MG63 (cell line): ENCODE measurements around the gene PTPN23. TPM values are rescaled to one million over a fixed set of nuclear protein-coding genes. Genes with fewer than 3 reads are reported as not detected.
A peak's percentile ranks its signal among the peaks of the same experiment; 100 is the strongest.

Source experiments
- DNase-seq: peaks from one replicate; pipeline ENCODE4 v3.0.0-alpha.2; 2020
- H3K27me3 ChIP-seq: fragments of 250-450 bp; sonication (Bioruptor Pico); 2 replicates; pipeline ENCODE4 v1.5.1; 2020; ENCODE audit warnings: mild to moderate bottlenecking, moderate library complexity
- H3K36me3 ChIP-seq: fragments of 250-450 bp; sonication (Bioruptor Pico); 2 replicates; pipeline ENCODE4 v1.5.1; 2020; ENCODE audit warnings: mild to moderate bottlenecking, moderate library complexity
- H3K4me3 ChIP-seq: fragments of 250-450 bp; sonication (Bioruptor Pico); 2 replicates; pipeline ENCODE4 v1.5.1; 2020; ENCODE audit warnings: mild to moderate bottlenecking, moderate library complexity
- H3K9me3 ChIP-seq: fragments of 250-450 bp; sonication (Bioruptor Pico); 2 replicates; pipeline ENCODE4 v1.5.1; 2020; ENCODE audit warnings: mild to moderate bottlenecking, moderate library complexity
- total RNA-seq: library from RNA; depleted of rRNA; stranded (reverse); fragments of >200 nt; shearing (Covaris generic); gene quantifications from 2 replicates; pipeline ENCODE4 v1.2.3, GENCODE V29; 2014; ENCODE audit warnings: low replicate concordance

The PTPN23 gene
- total RNA-seq, 1 experiment from 2014 or later = 5.4 TPM

- H3K27me3 ChIP-seq = no peaks in the 10 kb centered on the region
- no peaks in the 10 kb centered on the region; the same call in 1 of the 2 replicates for H3K36me3 ChIP-seq
- no peak for DNase-seq
- H3K4me3 ChIP-seq = no peak overlapping the region
- H3K9me3 ChIP-seq = no peaks in the 10 kb centered on the region
Measured at GRCh38 chr3:47394140-47394870, 13.5 kb downstream of the PTPN23 start.

DNA sequence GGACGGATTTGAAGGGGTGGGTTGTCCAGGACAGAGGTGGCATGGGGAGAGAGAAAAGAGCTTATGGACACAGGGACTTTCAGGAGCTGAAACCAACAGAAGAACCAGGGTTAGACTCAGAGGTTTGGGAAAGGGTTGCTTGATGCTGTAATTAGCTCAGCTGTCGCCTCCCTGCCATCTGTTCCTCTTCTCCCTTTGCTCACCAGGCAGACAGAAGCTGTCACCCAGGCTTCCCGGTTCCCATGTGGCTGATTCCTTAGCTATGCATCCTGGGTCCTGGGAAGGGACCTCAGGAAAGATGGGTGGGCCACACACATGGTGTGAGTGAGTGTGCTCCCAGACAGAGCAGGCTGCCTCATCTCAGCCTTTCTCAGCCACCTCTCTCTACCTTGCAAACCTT is 14.1 kb downstream of the PTPN23 start:
- H3K36me3 ChIP-seq = no peaks in the 10 kb centered on the region; the same call in 1 of the 2 replicates
- H3K27me3 ChIP-seq = no peaks in the 10 kb centered on the region
- H3K4me3 ChIP-seq = no peak overlapping the region
- H3K9me3 ChIP-seq = no peaks in the 10 kb centered on the region
- DNase-seq = no peak

GRCh38 chr3:47398228-47398627 is 17.4 kb downstream of the PTPN23 start:
- Histone ChIP-seq H3K27me3 (no peaks in the 10 kb centered on the region), H3K9me3 (no peaks in the 10 kb centered on the region), H3K36me3 (no peaks in the 10 kb centered on the region), H3K4me3 (no peak overlapping the region)
- no peak for DNase-seq

- no peak for DNase-seq
- Histone ChIP-seq H3K36me3 (no peaks in the 10 kb centered on the region), H3K27me3 (no peaks in the 10 kb centered on the region), H3K4me3 (no peak overlapping the region), H3K9me3 (no peaks in the 10 kb centered on the region)
Measured at GRCh38 chr3:47399016-47399415, 18.2 kb downstream of the PTPN23 start.

DNA sequence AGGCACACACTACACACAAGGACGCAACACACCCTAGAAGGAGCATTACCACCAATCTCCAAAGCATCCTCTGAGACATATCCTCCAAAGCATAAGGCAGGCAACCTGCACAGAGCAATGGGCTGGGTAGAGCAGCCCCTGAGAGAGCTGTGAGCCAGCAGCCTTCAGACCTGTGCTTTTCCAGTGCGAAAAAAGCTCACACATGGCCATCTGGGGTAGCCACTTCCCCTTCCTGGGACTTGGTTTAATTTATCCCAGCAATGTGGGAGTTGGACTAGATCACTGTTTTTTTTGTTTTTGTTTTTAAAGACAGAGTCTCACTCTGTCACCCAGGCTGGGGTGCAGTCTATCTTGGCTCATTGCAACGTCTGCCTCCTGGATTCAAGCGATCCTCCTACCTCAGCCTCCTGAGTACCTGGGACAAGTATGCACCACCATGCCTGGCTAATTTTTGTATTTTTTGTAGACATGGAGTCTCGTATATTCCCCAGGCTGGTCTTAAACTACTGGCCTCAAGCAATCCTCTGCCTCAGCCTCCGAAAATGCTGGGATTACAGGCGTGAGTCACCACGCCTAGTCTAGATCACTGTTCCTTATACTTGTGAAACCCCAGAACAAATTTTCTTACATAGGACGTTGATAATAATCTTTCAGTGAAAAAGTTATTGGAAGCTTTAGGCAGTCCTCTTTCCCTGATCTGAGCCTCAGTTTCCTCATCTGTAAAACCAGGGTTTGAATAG is 18.9 kb downstream of the PTPN23 start:
- no peaks in the 10 kb centered on the region for H3K36me3 ChIP-seq
- no peaks in the 10 kb centered on the region for H3K27me3 ChIP-seq
- no peaks in the 10 kb centered on the region for H3K9me3 ChIP-seq
- H3K4me3 ChIP-seq = no peak overlapping the region
- no peak for DNase-seq

DNA sequence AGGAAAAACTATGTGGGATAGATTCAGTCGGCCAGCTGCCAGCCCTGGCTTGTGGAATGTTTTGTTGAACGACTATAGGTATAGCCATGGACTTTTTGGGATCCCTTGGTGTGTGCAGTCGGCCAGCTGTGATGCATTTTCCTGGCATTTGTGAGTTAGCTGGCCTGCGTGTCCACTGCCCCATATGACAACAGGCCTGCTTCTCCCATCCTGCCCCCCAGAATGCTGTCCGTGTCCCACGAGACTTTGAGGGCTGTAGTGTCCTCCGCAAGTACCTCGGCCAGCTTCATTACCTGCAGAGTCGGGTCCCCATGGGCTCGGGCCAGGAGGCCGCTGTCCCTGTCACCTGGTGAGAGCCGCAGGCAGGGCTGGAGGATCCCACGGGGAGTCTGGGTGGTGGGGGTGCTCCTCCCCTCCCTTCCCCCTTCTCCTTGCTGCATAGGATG is 23.6 kb downstream of the PTPN23 start:
- no peaks in the 10 kb centered on the region for H3K27me3 ChIP-seq
- DNase-seq = no peak
- no peaks in the 10 kb centered on the region for H3K36me3 ChIP-seq
- H3K4me3 ChIP-seq = no peak overlapping the region
- no peaks in the 10 kb centered on the region for H3K9me3 ChIP-seq

DNA sequence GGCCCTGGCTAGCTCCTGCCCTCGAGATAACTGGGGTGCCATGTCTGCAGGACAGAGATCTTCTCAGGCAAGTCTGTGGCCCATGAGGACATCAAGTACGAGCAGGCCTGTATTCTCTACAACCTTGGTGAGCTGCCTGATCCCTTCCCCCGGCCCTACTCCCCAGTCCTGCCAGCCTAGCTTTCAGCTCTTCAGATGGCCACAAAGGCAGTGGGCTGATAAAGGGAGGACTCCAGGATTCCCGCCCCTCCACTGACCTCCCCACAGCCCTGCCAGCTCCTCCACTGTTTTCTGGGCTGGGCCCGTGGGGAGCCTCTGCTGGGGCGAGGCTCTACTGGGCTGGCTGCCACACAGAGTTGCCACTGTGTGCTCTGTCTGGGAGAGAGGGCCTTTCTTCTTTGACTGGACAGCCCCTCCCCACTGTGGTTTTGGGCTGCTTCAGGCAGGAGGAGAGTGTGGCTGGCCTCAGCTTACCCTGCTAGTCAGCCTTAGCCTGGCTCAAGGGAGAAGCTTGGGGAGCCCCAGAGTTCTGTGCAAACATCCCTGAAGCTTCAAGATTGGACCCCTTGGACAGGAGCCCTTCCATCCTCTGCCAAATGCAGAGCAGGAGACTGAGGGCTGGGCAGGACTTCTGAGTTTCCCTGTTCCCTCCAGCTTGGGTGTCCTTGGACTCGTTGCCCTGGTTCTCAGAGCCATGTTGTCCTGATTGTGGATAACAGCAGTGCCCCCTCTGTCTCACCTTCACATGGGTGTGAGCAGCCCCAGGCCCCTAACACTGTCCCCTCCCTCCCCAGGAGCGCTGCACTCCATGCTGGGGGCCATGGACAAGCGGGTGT is 24.4 kb downstream of the PTPN23 start:
- peak; percentile 30 for DNase-seq

GRCh38 chr3:47405820-47406761 is 25.3 kb downstream of the PTPN23 start:
- no peak for DNase-seq
- Histone ChIP-seq H3K9me3 (no peaks in the 10 kb centered on the region), H3K27me3 (no peaks in the 10 kb centered on the region), H3K36me3 (no peaks in the 10 kb centered on the region), H3K4me3 (no peak overlapping the region)

More for the DNA sequence above, 24.4 kb downstream of the PTPN23 start:
- Histone ChIP-seq H3K27me3 (no peaks in the 10 kb centered on the region), H3K36me3 (no peaks in the 10 kb centered on the region), H3K4me3 (no peak overlapping the region), H3K9me3 (no peaks in the 10 kb centered on the region)

DNA sequence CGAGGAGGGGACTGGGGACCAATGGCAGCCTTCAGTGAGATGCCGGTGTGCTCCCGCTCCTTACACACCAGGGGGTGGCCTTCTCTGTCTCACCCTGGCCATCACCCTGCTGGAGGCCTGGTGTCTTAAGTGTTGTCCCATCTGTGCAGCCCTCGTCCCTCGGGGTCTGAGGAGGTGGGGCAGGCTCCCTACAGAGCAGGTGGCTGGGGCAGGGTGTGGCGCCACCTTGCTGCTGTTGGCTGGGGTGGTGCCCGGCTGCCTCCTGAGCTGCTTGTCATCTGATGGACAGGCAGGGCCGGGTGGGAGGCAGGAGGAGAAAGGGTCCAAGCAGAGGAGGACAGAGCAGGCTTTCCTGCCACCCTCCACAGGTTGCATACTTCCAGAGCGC is 25.9 kb downstream of the PTPN23 start:
- no peaks in the 10 kb centered on the region for H3K36me3 ChIP-seq
- H3K9me3 ChIP-seq = no peaks in the 10 kb centered on the region
- no peak overlapping the region for H3K4me3 ChIP-seq
- no peak for DNase-seq
- no peaks in the 10 kb centered on the region for H3K27me3 ChIP-seq

DNA sequence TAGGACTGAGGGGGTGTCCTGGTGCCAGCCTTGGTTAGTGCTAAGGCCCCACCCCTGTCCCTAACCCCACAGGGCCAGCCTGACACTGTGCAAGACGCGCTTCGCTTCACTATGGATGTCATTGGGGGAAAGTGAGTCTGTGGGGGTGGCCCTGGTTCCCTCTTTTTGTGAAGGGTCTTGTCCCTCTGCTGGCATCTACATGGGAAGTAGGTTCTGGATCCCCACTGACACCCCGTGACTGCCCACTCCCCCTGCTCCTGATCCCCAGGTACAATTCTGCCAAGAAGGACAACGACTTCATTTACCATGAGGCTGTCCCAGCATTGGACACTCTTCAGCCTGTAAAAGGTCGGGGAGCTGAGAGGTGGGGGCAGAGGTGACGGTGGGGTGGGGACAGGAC is 26.4 kb downstream of the PTPN23 start:
- Histone ChIP-seq H3K27me3 (no peaks in the 10 kb centered on the region), H3K36me3 (no peaks in the 10 kb centered on the region), H3K4me3 (no peak overlapping the region), H3K9me3 (no peaks in the 10 kb centered on the region)
- DNase-seq = no peak

DNA sequence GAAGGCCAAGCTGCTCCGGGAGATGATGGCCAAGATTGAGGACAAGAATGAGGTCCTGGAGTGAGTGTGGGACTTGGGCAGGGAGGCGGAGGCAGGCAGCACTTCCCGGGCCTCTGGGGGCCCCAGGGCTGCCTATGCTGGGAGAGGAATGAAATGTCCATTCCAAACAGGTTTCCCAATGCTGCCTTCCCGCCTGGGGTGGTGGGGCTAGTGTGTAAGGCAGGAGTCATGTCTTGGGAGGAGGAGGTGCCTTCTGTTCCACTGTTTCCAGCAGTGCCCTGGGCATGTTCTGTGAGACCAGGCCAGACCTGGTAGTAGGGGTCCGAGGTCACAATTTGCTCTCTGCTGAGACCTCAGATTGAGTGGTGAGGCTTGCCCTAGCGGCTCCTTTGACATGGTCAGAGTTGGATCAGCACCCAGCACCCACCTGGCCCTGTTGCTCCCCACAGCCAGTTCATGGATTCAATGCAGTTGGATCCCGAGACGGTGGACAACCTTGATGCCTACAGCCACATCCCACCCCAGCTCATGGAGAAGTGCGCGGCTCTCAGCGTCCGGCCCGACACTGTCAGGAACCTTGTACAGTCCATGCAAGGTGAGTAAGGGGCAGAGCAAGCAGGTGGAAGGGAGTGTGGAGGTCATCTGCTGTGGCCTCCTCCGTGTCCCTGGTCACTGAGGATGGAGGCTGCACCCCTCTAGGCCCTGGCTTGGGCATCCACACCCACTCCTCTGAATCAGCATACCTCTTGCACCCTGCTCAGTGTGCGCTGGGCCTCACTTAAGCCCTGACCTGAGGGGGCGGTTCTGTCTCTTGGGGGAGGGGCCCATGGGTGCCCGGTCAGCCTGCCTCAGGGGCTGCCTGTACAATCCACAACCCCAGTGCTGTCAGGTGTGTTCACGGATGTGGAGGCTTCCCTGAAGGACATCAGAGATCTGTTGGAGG is 27.3 kb downstream of the PTPN23 start:
- DNase-seq = no peak
- Histone ChIP-seq H3K4me3 (no peak overlapping the region), H3K36me3 (no peaks in the 10 kb centered on the region), H3K27me3 (no peaks in the 10 kb centered on the region), H3K9me3 (no peaks in the 10 kb centered on the region)

GRCh38 chr3:47408839-47409229 is 28.0 kb downstream of the PTPN23 start:
- Histone ChIP-seq H3K4me3 (no peak overlapping the region), H3K27me3 (no peaks in the 10 kb centered on the region), H3K9me3 (no peaks in the 10 kb centered on the region), H3K36me3 (no peaks in the 10 kb centered on the region)
- no peak for DNase-seq

DNA sequence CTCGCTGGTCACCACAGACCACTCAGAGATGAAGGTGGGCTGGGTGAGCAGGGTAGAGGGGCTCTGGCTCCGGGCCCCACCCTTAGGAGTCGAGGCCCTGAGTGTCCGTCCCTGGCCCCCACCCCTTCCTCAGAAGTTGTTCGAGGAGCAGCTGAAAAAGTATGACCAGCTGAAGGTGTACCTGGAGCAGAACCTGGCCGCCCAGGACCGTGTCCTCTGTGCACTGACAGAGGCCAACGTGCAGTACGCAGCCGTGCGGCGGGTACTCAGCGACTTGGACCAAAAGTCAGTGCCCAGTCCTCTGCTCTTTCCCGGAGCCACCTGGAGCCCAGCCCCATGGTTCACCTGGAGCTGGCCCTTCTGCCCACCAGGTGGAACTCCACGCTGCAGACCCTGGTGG is 28.5 kb downstream of the PTPN23 start:
- H3K4me3 ChIP-seq = no peak overlapping the region
- peaks cover under 1% of the 10 kb centered on the region for H3K36me3 ChIP-seq
- no peak for DNase-seq
- H3K9me3 ChIP-seq = no peaks in the 10 kb centered on the region
- H3K27me3 ChIP-seq = no peaks in the 10 kb centered on the region

GRCh38 chr3:47409688-47410416 is 29.0 kb downstream of the PTPN23 start:
- Histone ChIP-seq H3K36me3 (peaks cover 4% of the 10 kb centered on the region), H3K9me3 (no peaks in the 10 kb centered on the region), H3K27me3 (no peaks in the 10 kb centered on the region), H3K4me3 (no peak overlapping the region)
- DNase-seq = no peak

- Histone ChIP-seq H3K27me3 (no peaks in the 10 kb centered on the region), H3K9me3 (no peaks in the 10 kb centered on the region), H3K4me3 (no peak overlapping the region), H3K36me3 (peaks cover 4% of the 10 kb centered on the region)
- no peak for DNase-seq
Measured at GRCh38 chr3:47410417-47410720, 29.5 kb downstream of the PTPN23 start.
